Neural progenitor cell (in vitro differentiated cells): ENCODE data around the gene SND1.

Experiments
- EZH2 ChIP-seq: fragments of 200-600 bp; sonication (generic); IDR thresholded peaks from 2 replicates; pipeline ENCODE4 v1.6.1; 2017; ENCODE audit warnings: antibody characterized with exemption, mild to moderate bottlenecking, moderate library complexity
- EZH2phosphoT487 ChIP-seq: fragments of 200-600 bp; sonication (generic); IDR thresholded peaks from 2 replicates; pipeline ENCODE4 v1.6.1; 2017; ENCODE audit warnings: antibody characterized with exemption
- TF ChIP-seq, protein P1 (sequence below): fragments of 200-600 bp; sonication (generic); IDR thresholded peaks from 2 replicates; pipeline ENCODE4 v1.5.1; 2017; ENCODE audit warnings: antibody characterized with exemption, mild to moderate bottlenecking

- TF ChIP-seq, protein P1, sequence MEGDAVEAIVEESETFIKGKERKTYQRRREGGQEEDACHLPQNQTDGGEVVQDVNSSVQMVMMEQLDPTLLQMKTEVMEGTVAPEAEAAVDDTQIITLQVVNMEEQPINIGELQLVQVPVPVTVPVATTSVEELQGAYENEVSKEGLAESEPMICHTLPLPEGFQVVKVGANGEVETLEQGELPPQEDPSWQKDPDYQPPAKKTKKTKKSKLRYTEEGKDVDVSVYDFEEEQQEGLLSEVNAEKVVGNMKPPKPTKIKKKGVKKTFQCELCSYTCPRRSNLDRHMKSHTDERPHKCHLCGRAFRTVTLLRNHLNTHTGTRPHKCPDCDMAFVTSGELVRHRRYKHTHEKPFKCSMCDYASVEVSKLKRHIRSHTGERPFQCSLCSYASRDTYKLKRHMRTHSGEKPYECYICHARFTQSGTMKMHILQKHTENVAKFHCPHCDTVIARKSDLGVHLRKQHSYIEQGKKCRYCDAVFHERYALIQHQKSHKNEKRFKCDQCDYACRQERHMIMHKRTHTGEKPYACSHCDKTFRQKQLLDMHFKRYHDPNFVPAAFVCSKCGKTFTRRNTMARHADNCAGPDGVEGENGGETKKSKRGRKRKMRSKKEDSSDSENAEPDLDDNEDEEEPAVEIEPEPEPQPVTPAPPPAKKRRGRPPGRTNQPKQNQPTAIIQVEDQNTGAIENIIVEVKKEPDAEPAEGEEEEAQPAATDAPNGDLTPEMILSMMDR: no peak
- TF ChIP-seq EZH2 (no peak), EZH2phosphoT487 (no peak)
Measured at GRCh38 chr7:128042012-128042411, 390.0 kb downstream of the SND1 start.
